GM19372 (cell line): ENCODE results near the gene SPATA20.

Experiments
- ATAC-seq: cut with Tn5 transposase; IDR thresholded peaks from one replicate; pipeline ENCODE4 v1.9.1; 2021; ENCODE audit warnings: mild to moderate bottlenecking, low read depth, moderate library complexity; ENCODE audit not compliant: unreplicated experiment

SPATA20 gene

DNA sequence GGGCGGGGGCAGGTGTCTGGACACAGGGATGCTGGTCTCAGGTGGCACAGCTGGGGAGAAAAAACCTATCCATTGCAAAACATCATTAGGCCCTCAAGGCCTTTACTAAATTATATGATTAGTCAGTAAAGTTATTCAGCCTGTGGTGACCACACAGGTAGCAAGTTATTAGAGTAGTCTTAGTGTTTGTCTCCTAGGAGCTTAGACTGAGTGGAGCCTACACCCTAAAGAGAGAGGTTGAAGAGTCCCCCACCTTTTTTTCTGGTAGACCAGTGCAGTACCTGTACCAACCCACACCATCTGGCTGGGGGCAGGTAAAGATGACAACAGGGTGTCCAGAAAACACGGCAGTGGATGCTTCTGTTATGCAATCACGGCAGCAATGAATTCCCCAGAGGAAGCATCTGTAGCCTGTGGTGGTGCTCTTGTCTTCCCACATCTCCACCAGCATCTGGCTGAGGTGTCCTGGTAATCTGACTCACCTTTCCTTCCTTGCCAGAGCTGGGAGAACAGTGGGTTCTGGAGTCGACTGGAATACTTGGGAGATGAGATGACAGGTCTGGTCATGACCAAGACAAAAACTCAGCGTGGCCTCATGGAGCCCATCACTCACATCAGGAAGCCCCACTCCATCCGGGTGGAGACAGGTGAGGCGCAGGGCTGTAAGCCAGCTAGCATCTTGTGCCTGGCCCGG is 27.7 kb upstream of the SPATA20 start:
- no peak for ATAC-seq

DNA sequence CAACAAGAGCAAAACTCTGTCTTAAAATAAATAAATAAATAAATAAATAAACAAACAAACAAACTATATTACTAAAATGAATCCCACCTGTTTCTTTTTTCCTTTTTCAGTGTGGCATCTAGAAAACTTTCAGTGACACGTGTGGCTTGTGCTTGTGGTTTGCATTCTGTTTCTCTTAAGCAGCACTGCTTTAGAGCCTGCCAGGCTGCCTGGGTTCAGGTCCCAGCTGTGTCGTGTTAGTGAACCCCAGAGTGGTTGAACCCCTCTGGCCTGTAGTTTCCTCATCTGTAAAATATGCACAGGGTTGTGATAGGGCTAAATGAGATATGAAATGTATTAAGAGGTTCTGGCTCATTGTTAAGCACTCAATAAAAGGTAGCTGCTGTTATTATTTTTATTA is 26.5 kb upstream of the SPATA20 start:
- no peak for ATAC-seq

DNA sequence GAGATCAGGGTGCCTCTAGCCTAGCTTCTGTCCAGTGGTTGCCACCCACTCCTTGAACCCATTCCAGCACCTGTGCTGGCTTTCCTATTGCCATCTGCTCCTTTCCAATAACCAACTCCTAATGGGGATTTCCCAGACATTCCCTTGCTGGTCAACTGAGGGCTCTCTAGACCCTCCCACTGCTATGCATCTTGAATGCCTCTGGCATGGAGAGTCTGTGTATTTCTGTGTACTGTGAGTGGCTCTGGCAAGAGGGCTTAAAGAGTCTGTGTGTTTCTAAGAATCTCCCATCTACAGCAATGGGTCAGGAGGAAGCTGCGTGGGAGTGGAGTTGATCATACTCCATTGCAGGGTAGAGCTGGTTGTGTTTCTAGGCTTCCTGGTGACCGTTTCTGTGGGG is 25.5 kb upstream of the SPATA20 start:
- ATAC-seq: no peak

DNA sequence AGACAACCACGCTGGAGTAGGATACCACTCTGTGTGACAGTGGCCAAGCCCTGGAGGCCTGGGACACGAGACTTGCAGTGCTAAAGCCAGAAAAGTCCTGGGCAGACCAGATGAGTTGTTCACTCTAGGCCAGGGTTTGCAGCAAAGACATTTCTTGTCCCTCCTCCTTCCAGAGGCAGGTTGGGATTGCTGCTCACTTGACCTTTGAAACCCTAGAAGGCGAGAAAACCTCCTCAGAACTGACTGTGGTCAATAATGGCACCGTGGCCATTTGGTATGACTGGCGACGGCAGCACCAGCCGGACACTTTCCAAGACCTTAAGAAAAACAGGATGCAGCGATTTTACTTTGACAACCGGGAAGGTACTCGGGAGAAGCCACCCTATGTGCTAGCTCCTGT is 24.2 kb upstream of the SPATA20 start:
- no peak for ATAC-seq

DNA sequence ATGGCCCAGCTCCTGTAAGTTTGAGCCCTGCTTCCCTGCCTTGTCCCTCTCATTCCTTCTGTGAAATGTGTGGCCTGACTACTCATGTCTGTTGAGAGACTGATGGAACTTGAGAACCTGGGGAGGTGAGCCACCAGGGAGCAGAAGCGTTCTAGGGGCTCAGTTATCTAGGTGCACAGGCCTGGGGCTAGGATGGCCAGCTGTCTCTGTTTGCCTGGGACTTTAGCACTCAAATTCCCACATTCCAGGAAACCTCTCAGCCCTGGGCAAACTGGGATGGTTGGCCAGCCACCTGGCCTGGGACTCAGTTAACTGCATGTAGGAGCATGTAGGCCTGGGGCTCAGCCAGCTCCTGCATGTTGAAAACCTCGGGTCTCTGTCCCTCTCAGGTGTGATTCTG is 23.8 kb upstream of the SPATA20 start:
- no peak for ATAC-seq

DNA sequence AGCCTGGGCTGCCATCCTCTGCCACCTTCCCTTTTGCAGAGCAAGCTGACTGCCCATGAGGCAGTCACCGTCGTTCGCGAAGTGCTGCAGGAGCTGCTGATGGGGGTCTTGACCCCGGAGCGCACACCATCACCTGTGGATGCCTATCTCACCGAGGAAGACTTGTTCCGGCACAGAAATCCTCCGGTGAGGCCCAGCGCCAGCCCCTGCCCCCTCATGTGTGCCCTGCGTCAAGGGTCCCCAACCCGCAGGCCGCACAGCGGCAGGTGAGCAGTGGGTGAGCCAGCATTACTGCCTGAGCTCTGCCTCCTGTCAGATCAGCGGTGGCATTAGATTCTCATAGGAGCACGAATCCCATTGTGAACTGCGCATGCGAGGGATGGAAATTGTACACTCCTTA is 22.1 kb upstream of the SPATA20 start:
- ATAC-seq: no peak

DNA sequence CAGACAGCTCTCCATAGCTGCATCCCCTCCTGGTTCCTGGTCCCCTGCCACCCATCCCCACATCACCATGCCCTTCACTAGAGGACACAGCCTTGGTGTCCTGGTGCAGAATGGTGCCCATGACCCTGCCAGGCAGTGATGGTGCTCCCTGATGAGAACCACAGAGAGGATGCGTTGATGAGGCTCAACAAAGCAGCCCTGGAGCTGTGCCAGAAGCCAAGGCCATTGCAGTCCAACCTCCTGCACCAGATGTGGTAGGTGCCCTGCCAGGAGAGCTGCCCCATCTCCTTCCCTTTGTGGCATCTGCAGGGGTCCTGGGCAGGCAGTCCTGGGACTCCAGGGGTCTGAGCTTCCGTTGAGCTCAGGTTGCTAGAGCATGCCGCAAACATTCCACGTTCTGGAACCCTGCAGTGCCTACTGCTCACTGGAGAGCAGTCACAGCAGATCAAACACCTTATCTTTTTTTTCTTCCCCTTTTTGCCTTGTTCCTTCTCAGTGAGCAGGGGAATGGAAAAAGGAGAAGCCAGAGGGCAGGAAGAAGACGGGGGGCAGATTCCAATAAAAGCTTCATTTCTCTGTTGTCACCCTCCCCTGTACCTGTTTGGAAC is 19.7 kb upstream of the SPATA20 start:
- ATAC-seq: no peak

DNA sequence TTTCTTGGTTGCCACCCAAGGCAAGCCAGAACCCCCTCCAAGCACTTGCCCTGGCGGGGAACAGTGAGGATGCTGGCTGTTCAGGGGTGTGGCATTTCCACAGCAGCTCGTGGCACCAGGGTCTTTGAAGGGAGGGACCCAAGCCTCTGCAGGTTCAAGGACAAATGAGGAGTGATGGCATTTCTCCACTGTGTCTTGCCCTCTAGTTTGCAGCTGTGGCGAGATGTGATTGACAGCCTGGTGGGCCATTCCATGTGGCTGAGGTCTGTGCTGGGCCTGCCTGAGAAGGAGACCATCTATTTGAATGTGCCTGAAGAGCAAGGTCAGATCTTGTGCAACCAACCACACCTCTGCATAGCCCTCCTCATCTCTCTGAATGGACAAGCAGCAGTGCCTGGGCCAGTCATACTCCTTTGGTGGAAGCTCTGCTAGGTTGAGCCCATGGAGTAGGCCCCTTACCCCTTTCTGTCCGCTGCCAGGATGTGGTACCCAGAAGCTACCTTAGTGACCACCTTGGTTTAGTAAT is 19.0 kb upstream of the SPATA20 start:
- ATAC-seq: no peak

DNA sequence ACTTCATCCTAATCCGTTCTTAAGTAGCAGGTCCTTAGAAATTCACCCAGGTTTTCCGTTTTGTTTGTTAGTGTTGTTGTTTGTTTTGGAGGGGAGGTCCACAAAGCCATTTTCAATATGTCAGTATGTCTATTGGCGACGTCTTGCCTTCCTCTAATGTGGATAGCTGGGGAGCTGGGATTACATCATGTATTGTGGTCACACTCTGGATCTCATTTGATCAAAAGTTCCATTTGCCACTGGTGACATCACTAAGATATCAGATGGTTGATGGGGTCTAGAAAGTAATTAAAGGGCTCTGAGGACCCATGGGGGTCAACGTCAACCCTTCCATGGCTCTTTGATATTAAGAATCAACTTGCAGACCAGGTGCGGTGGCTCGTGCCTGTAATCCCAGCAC is 17.1 kb upstream of the SPATA20 start:
- ATAC-seq: no peak

DNA sequence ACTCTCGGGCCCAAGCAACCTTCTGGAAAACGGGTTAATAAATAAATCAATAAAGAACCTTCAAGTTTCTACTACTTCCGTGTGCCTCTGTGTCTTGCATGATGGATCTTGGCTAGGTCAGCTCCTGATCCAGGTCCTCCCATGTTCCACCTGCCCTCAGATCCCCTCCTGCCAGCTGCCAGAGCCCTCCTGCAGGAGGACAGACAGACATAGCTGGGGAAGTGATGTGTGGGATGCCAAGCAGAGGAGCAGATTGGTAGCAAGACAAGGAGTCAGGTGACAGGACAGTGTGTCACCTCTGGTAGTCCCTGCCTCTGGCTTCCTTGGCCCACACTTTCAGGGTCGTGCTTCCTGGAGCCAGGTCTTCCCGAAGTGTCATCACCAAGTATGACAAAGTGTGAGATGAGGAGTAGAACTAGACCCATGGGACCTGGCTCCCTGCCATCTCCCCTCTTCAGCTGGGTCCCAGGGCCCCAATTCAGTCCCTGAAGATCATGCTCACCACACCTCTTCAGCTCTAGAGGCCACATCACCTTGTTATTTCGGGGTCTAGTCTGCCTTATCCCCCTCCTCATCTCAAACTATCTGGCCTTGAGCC is 15.4 kb upstream of the SPATA20 start:
- ATAC-seq: no peak

DNA sequence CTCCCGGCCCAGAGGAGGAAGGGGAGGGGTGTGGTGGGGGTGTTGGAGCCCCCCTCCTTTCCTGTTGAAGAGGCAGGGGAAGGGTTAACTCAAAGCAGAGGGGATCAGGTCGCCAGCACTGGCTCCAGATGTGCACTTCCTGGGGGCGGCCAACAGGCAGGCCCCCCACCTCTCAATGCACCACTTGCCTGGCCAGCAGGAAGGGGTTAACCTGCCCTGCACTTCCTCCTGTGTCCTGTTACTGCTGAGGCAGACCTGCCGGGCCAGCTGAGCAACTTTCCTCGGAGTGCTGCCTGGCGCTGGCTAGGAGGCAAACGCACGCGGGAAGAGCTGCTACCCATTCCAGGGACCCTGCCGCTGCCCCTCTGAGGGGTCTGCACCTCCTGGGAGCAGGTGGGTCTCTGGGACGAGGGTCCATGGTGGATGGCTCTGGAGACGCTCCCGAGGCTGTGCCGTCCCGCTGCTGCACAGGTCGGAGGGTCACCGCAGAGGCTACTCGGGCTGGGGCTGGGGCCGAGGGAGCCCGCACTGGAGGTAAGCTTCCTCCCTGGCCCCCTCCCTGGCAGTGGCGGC is 14.4 kb upstream of the SPATA20 start, which contains the start of gene EPN3:
Gene EPN3, plus strand, starts transcription at position 284 of the 573 bp plus-strand sequence. CDS start 3,822 bp downstream, outside the sequence.
- no peak for ATAC-seq

DNA sequence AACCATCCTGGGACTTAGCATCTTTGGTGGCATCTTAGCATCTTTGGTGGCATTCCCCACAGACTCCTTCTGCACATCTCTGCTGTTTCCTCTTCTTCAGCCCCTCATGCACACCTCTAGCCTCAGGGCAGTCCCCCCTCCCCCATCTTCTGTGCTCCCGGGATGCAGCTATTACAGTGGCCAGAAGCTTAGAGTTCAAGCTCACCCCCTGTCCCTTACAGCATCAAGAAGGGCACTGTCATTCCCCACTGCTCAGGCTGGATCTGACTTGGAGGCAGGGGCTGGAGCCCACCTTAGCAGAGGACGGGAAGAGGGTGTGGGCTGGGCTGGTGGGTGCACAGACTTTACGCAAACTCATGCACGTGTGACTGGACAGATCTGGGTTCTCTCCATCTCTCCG is 13.8 kb upstream of the SPATA20 start:
- ATAC-seq: no peak

DNA sequence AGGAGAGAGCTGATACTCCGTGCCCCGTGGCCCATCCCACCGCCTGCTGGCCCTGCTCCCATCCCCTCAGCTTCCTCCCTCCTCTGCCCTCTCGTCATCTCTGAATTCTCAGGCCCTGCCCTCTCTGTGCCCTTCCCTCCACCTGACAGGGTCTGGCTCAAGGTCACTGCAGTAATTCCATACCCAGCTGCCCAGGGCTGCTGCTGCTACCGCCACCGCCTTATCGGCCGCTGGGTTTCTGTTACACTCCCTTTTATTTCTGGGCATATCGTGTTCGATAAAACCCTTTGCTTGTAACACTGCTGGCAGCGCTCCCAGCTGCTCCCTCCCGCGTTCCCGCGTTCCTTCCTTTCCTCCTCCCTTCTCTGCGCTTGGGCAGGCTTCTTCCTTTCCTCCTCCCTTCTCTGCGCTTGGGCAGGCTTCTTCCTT is 13.2 kb upstream of the SPATA20 start:
- no peak for ATAC-seq

DNA sequence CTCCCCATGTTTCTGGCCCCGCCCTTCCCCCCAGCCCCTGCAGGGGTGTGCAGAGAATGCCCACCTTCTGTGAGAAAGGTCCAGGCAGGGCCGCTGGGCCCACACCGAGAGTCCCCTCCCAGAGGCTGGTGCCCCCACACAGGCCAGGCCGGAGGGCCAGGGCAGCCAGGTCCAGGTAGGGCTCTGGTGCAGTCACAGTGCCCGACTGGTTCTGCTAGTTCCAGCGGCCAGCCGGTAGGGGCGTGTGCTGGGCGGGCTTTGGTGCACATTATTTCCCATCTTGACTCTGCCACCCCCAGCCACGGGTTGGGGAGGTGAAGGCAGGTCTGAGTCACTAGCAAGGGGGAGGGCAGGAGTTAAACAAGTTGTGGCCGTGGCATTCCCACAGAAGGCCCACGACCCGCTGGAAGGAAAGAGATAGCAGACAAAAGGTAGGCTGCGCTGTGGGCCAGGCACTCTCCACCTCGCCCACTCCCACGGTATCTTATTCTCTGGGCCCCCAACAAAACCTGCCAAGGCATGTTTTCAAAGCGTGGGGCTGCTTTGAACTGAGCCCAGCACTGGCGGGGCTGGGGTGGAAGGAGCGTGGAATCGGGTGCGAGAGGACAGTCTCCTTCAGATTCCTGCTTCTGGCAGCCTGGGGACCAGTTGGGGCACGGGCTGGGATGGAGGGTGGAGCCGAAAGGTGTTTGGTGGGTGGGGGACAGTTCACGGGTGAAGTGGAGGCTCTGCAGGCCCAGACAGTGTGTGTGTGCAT is 12.6 kb upstream of the SPATA20 start:
- no peak for ATAC-seq

DNA sequence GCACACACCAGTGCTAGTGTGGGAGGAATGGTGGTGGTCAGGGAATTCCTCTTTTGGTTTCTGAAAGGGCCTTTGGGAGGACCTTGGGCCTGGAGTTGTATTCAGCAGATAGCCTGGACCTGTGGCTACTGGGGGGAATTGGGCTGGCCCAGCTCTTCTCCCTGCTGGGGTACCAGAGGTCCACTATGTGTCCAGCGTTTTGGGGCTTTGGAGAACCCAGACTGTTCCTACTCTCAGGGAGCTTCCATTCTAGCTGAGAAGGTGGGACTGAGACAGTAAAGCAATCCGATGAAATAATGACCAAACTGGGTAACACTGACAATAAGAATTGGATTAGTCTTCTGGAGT is 12.0 kb upstream of the SPATA20 start:
- no peak for ATAC-seq

DNA sequence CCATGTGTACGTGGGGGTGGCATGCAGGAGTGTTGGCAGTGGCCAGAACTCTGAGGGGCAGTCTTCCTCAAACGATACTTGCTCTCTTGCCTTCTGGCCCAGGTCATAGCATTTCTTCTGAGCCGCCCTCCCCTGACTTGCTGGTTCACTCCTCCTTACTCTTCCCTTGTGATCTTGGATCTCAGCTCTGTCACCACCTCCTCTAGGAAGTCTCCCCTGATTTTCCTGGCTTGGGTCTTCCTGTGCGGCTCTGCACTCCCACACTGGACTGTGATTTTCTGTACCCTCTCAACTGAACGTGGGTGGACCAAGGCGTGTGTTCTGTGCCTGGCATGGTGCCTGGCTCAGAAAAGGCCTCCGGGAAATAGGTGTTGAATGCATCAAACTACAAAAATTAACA is 11.6 kb upstream of the SPATA20 start:
- no peak for ATAC-seq

DNA sequence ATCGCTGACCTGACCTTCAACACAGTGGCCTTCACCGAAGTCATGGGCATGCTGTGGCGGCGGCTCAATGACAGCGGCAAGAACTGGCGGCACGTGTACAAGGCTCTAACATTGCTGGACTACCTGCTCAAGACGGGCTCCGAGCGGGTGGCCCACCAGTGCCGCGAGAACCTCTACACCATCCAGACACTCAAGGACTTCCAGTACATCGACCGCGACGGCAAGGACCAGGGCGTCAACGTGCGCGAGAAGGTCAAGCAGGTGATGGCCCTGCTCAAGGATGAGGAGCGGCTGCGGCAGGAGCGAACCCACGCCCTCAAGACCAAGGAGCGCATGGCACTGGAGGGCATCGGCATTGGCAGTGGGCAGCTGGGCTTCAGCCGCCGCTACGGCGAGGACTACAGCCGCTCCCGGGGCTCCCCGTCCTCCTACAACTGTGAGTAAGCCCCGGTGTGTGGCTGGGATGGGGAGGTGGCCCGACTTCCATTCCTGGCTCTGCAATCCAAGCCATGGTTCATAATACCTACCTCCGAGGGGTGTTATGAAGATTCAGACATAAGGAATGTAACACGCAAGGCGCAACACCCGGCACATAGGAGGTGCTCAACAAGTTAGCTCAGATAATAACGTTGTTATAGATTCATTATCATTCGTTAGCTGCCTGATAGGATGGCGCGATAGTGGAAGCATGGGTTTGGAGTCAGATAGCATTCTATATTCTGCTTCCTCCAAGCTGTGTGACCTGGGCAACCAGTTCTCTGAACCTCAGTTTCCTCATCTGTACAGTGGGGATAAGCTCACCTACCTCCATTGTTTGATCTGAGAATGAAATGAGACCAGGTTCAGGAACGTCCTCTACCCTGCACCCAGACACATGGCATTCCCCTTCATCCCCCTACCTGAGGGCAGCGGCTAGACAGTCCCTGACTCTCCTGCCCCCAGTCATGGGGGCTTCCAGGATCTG is 10.0 kb upstream of the SPATA20 start:
- ATAC-seq: no peak

DNA sequence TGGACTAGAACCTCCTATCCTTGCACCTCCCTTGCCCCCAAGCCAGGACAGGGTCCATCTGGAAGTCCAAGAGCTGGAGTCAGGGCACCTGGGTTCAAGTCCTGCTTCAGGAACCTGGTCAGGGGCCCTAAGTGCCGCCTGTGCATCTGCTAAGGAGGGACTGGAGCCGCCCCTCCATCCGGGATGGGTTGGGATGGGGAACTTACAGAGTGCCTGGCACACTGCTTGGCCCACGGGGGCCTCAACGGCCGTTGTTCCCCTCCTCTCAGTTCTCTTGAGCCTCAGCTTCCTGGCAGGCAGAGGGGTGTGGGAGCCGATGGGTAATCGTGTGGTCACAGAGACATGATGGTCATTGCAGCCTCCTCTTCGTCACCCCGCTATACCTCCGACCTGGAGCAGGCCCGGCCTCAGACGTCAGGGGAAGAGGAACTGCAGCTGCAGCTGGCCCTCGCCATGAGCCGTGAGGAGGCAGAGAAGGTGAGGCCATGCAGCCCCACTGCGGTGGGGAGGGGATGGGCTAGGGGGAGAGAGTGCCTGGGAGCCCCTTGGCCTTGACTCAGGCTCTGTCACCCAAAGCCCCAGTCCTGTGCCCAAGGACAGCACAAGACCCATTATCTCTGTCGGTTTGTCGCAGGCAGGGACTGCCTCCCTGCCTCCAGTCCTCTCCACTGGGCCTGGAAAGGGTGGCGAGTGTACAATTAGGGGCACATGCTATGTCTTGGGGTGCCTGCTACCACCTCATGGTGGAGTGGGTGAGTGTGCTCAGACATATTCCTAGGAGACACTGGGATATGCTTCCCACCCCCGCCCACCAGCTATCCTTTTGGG is 9.0 kb upstream of the SPATA20 start:
- no peak for ATAC-seq
